GM19397 (cell line): Measurements from ENCODE around the gene GAGE12J.
"Not testable (repeated sequence)": the region's sequence is repeated elsewhere in the genome, so short reads cannot be mapped to it uniquely, and the experiment has no call there.

Source experiments
- ATAC-seq: cut with Tn5 transposase; IDR thresholded peaks from one replicate; pipeline ENCODE4 v1.9.1; 2021; ENCODE audit warnings: mild to moderate bottlenecking, moderate library complexity; ENCODE audit not compliant: unreplicated experiment

GAGE12J gene

DNA sequence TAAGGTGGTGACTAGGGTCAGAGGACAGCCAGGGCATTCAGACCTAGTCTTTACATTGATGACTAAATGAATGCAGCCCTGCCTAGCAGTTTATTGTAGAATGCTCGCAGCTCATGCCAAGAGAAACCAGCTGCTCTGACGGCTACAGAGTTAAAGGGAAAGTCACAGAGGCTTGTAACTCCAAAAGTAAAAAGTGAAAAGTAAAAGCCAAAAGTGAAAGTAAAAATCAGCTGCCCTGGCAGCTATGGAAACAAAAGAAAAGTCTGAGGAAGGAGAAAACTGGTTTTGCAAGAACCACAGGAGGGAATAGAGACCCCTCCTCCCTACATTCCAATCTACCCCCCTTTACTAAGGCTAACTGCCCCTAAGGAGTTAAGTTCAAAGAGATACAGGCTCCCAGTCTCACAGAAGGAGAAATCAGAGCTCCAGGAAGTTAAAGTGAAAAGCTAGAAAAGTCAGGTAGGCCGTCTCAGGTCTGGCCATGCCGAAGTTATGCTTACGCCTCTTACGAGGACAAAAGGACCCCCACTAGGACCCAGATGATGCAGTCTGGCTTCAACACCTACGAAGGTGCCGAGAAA lies 12.3 kb upstream of the GAGE12J start:
- no peak for ATAC-seq

DNA sequence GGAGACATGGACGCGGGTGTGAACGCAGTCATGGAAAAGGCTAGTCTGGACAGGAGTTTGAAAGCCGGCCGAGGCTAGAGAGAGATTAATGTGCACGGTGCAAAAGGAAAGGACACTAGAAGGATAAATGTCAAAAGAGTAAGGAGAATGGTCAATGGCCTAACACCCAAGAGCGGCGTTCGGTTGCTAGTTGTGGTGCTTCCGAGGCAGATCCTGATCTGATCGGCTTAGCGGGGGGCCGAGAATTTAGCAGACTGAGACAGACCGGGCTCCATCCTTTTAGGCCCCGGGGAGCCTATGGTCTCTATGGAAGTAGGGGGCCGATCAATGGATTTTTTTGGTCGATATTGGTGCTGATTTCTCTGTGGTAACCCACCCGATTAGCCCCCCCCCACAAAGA lies 11.5 kb upstream of the GAGE12J start:
- ATAC-seq = no peak

- no peak for ATAC-seq
Measured at GRCh38 chrX:49312176-49312575, 9.7 kb upstream of the GAGE12J start.

DNA sequence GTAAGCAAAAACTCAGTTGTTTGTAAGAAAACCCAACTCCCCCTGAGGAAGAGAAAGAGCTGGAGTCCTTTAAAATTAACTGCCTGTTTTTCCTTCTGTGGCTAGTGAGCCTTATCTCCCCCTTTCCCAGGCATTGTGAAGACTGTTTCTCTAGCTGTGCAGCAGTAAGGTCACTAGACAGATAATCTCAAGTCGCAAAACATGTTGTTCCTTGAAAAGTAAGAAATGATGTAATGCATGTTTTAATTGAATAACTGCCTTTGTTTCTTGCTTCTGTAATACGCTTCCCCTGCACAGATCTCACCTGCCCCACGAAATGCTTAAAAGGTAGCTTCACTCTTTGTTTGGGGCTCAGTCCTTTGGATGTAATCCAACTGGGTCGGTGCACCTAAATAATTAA lies 5.8 kb upstream of the GAGE12J start:
- no peak for ATAC-seq

DNA sequence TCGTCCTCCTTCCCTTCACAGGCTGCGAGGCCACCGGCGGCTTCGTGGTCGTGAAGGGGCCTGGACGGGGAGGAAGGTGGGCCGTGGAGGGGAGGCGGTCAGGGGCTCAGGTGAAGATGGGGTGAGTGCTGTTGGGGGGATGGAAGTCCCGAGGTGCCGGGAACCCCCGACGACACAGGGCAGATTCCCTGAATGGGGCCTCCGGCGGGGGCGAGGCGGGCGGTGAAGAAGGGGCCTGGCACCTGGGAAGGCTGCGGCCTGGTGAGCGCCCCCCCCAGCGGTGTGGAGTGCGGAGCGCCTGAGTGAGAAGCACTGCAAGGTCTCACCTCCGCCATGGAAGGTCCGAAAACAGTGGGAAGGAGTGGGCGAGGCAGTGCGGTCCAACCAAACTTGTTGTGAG lies 429 bp downstream of the GAGE12J start:
- not testable (repeated sequence) for ATAC-seq

DNA sequence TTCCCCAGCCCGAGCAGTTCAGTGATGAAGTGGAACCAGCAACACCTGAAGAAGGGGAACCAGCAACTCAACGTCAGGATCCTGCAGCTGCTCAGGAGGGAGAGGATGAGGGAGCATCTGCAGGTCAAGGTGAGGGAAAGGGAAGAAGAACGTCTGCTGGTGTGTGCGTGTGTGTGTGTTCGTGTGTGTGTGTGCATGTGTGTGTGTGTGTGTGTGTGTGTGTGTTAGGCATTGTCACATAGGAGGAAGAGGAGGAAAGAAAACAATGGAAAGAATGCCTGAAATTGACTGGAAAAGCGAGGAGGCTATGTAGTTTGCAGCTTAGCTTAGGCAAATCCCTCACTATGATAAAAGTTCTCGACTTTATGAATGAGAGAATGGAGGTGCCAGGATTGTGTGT lies 1.9 kb downstream of the GAGE12J start:
- ATAC-seq = not testable (repeated sequence)

DNA sequence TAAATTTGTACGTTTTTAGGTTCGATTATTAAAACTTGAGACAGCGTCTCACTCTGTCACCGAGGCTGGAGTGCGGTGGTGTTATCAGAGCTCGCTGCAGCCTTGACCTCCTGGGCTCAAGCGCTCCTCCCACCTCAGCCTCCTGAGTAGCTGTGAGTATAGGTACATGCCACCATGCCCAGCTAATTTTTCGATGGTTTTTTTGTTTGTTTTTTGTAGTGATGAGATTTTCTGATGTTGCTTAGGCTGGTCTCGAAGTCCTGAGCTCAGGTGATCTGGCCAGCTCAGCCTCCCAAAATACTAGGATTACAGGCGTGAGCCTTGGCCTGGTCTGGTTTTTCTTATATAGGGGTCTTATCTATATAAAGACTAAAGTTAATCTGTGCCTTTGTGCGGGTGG lies 8.6 kb downstream of the GAGE12J start:
- ATAC-seq = not testable (repeated sequence)

DNA sequence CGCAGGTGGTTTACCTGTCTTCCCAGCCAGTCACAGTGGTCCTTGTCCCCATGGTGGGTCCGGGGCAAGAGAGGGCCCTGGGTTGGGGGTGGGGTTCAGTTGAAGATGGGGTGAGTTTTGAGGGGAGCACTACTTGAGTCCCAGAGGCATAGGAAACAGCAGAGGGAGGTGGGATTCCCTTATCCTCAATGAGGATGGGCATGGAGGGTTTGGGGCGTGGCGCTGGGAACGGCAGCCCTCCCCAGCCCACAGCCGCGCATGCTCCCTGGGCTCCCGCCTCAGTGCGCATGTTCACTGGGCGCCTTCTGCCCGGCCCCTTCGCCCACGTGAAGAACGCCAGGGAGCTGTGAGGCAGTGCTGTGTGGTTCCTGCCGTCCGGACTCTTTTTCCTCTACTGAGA lies 9.4 kb downstream of the GAGE12J start, which contains the start of gene GAGE13:
TSS of gene GAGE13 (plus strand) at position 301 of the 400 bp plus-strand sequence. CDS start 1,156 bp downstream, outside the sequence.
- ATAC-seq = not testable (repeated sequence)

DNA sequence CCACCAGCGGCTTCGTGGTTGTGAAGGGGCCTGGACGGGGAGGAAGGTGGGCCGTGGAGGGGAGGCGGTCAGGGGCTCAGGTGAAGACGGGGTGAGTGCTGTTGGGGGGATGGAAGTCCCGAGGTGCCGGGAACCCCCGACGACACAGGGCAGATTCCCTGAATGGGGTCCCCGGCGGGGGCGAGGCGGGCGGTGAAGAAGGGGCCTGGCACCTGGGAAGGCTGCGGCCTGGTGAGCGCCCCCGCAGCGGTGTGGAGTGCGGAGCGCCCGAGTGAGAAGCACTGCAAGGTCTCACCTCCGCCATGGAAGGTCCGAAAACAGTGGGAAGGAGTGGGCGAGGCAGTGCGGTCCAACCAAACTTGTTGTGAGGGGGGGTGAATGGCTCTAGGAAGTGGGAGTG lies 10.0 kb downstream of the GAGE12J start:
- not testable (repeated sequence) for ATAC-seq

- ATAC-seq = not testable (repeated sequence)
Measured at GRCh38 chrX:49341449-49341848, 19.6 kb downstream of the GAGE12J start.

GRCh38 chrX:49344496-49345175 lies 22.8 kb downstream of the GAGE12J start:
- not testable (repeated sequence) for ATAC-seq

DNA sequence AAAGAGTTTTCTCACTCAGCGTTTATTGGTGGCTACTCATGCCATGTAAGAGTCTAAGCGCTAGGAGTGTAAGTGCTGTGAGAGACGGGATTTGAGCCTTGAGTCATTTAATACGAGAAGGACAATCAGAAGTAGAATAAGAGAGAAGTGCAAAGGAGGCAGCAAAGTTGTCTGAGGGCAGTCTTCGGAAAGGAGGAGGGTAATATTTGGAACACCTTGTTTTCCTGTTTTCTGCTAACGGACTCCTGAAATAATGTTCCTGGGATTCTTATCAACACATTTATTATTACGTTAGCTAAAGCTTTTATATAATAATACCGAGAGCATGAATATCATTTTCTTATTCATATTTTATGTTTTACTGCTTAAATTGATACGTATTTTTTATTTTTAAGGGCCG lies 23.6 kb downstream of the GAGE12J start:
- not testable (repeated sequence) for ATAC-seq

GRCh38 chrX:49346150-49346549 lies 24.3 kb downstream of the GAGE12J start:
- not testable (repeated sequence) for ATAC-seq
